Lower lobe of right lung (tissue), 2 donors: ENCODE results near the gene GDPD1. TPM values are rescaled to one million over a fixed set of nuclear protein-coding genes. Genes with fewer than 3 reads are reported as not detected.

Experiments
- ATAC-seq, 2 donors: fragments of 200-7000 bp; cut with Tn5 transposase; one replicate each; pipeline ENCODE4 v1.9.1; 2020 to 2022; ENCODE audit warnings: mild to moderate bottlenecking in 2 of 2, moderate library complexity in 2 of 2
- DNase-seq: peaks from one replicate; pipeline ENCODE4 v3.0.0-alpha.2; 2020
- H3K27ac ChIP-seq: fragments of 200-600 bp; one replicate; pipeline ENCODE4 v1.8.0; 2022
- H3K27me3 ChIP-seq: fragments of 200-600 bp; one replicate; pipeline ENCODE4 v1.8.0; 2022; ENCODE audit warnings: low read depth
- H3K36me3 ChIP-seq: fragments of 200-600 bp; one replicate; pipeline ENCODE4 v1.8.0; 2022; ENCODE audit warnings: mild to moderate bottlenecking
- H3K4me1 ChIP-seq: fragments of 200-600 bp; one replicate; pipeline ENCODE4 v1.8.0; 2022
- H3K4me3 ChIP-seq: fragments of 200-600 bp; one replicate; pipeline ENCODE4 v1.8.0; 2022; ENCODE audit warnings: mild to moderate bottlenecking
- H3K9me3 ChIP-seq: fragments of 200-600 bp; one replicate; pipeline ENCODE4 v1.8.0; 2022
- intact Hi-C: fragments of 100-400 bp; cut with DNase I; formaldehyde crosslinking; loops from one replicate; pipeline ENCODE4 v1.11.0; 2022
- total RNA-seq: library from RNA; stranded (reverse); fragmentation: NEBNext Ultra II Directional; extraction: Animal tissue kit (Norgen Biotek cat#: 25700); gene quantifications from one replicate; pipeline ENCODE4 v1.2.1, GENCODE V29; 2021
- TF ChIP-seq, protein P1 (sequence below): fragments of 200-600 bp; IDR thresholded peaks from one replicate; pipeline ENCODE4 v1.8.0; 2022; ENCODE audit warnings: antibody characterized with exemption, mild to moderate bottlenecking
- donor health status: DM: no; HTN: yes; CAD: no; lungs with severe emphysema.

The GDPD1 gene
- total RNA-seq, 1 donor from 2014 or later, result 5.3 TPM

DNA sequence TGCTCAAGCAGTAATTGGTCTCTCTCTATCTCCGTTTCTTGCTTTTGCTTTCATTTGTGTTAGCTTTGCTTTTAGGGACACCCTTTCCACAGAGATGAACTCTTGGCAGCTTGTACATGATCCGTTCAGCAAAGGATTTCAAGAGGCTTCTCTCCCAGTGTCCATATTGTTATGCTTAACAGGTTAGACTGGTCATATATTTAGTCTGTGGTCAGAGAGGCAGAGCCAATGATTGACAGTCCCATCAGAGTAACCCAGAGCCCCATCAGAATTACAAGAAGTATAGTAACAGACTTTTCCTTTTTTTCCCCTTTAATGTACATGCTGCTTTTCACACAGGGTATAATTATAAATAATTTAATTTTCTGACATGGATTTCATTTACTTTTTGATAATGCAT lies 34.4 kb downstream of the GDPD1 start:
- no peaks in the 10 kb centered on the region for H3K9me3 ChIP-seq
- DNase-seq (no peak), ATAC-seq (no peak)
- intact Hi-C loops, result no loop called here
- H3K4me3 ChIP-seq, result no peak overlapping the region
- TF ChIP-seq, protein P1, sequence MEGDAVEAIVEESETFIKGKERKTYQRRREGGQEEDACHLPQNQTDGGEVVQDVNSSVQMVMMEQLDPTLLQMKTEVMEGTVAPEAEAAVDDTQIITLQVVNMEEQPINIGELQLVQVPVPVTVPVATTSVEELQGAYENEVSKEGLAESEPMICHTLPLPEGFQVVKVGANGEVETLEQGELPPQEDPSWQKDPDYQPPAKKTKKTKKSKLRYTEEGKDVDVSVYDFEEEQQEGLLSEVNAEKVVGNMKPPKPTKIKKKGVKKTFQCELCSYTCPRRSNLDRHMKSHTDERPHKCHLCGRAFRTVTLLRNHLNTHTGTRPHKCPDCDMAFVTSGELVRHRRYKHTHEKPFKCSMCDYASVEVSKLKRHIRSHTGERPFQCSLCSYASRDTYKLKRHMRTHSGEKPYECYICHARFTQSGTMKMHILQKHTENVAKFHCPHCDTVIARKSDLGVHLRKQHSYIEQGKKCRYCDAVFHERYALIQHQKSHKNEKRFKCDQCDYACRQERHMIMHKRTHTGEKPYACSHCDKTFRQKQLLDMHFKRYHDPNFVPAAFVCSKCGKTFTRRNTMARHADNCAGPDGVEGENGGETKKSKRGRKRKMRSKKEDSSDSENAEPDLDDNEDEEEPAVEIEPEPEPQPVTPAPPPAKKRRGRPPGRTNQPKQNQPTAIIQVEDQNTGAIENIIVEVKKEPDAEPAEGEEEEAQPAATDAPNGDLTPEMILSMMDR, result no peak
- no peaks in the 10 kb centered on the region for H3K4me1 ChIP-seq
- no peak overlapping the region for H3K27ac ChIP-seq
- no peaks in the 10 kb centered on the region for H3K36me3 ChIP-seq
- no peaks in the 10 kb centered on the region for H3K27me3 ChIP-seq

DNA sequence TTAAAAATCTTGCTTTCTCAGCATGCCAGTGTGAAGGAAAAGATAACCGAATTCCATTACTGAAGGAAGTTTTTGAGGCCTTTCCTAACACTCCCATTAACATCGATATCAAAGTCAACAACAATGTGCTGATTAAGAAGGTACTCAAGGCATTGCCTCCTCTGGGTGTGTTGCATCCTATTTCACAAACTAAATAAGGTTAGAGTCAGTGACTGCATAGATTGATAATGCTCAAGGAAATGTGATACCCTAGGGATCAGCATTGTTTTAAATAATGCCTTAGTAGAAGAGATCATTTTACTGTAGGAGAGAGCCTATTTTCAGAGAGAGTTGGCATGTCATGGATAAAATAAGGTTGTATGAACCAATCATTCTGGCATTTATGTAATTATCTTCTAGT lies 36.8 kb downstream of the GDPD1 start:
- no peak overlapping the region for H3K4me3 ChIP-seq
- H3K27ac ChIP-seq, result no peak overlapping the region
- intact Hi-C loops, result no loop called here
- H3K36me3 ChIP-seq, result no peaks in the 10 kb centered on the region
- ATAC-seq (no peak), DNase-seq (no peak)
- no peaks in the 10 kb centered on the region for H3K4me1 ChIP-seq
- H3K27me3 ChIP-seq, result no peaks in the 10 kb centered on the region
- no peaks in the 10 kb centered on the region for H3K9me3 ChIP-seq
- TF ChIP-seq, protein P1, result no peak

DNA sequence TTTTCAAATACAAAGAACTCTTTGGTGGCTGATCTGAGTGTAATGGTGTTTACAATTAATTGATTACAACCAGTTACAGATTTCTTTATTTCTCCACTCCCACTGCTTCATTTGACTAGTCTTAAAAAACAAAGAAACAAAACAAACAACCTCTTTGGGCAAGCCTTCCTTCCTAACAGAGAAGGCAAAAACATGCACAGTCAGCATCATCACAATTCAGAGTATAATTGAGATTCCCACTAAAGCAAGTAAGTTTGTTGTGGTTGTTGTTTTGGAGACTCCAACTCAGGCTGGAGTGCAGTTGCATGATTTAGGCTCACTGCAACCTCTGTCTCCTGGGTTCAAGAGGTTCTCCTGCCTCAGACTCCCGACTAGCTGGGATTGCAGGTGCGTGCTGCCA lies 40.4 kb downstream of the GDPD1 start:
- no peaks in the 10 kb centered on the region for H3K4me1 ChIP-seq
- no peaks in the 10 kb centered on the region for H3K36me3 ChIP-seq
- DNase-seq, result no peak
- intact Hi-C loops, result no loop called here
- TF ChIP-seq, protein P1, result no peak
- H3K27ac ChIP-seq, result no peak overlapping the region
- H3K4me3 ChIP-seq, result no peak overlapping the region
- ATAC-seq, result no peak
- H3K9me3 ChIP-seq, result no peaks in the 10 kb centered on the region
- H3K27me3 ChIP-seq, result no peaks in the 10 kb centered on the region

DNA sequence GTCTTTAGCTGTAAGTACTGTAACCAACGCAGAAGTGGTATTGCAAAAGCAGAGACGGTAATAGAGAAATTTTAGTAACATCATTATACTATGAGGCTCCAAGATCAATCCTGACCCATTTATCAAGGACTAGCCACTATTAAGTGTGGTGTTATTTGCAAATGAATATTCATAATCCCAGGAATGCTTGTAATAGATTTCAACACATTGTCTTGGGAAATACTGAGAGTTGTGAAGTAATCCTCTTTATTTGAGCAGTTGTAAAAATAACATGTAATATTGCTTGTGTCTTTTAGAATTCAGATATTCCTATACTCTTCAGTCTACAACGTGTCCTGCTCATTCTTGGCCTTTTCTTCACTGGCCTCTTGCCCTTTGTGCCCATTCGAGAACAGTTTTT lies 46.4 kb downstream of the GDPD1 start:
- Histone ChIP-seq H3K9me3 (no peaks in the 10 kb centered on the region), H3K4me3 (no peak overlapping the region), H3K4me1 (no peaks in the 10 kb centered on the region), H3K27ac (no peak overlapping the region), H3K36me3 (no peaks in the 10 kb centered on the region), H3K27me3 (no peaks in the 10 kb centered on the region)
- intact Hi-C loops, result no loop called here
- ATAC-seq, result no peak
- TF ChIP-seq, protein P1, result no peak
- DNase-seq, result no peak

DNA sequence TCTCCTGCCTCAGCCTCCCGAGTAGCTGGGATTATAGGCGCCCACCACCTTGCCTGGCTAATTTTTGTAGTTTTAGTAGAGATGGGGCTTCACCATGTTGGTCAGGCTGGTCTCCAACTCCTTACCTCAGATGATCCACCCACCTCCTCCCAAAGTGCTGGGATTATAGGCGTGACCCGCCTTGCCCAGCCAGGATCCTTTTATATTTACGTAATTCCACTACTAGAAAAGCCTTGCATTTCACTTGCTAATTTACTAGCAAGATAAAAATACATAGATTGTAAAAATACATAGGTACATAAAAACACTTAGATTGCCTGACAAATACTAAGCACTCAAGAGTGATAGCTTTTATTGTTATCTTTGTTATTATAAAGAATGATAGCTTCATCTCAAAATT lies 47.5 kb downstream of the GDPD1 start:
- ATAC-seq (no peak), DNase-seq (no peak)
- Histone ChIP-seq H3K27ac (no peak overlapping the region), H3K4me1 (no peaks in the 10 kb centered on the region), H3K9me3 (no peaks in the 10 kb centered on the region), H3K4me3 (no peak overlapping the region), H3K36me3 (no peaks in the 10 kb centered on the region), H3K27me3 (no peaks in the 10 kb centered on the region)
- TF ChIP-seq, protein P1, result no peak
- intact Hi-C loops, result no loop called here

DNA sequence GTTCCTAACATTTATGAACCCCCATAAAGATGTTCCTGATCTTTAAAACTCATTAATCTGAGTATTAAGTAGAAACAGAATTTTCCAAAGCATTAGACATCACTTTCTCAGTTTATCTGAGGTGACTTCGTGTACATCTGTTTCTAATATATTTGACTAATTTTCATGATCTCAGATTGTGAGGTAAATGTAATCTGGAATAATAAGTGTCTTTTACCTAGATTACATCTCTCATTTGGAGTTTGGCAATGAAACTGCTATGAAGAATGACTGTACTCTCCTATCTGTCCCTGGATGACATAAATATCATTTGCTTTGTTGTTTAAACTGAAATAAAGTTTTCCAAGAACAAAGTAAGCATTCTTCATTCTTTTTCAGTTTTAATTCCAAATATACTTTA lies 55.3 kb downstream of the GDPD1 start:
- H3K36me3 ChIP-seq, result no peaks in the 10 kb centered on the region
- H3K27me3 ChIP-seq, result no peaks in the 10 kb centered on the region
- no peaks in the 10 kb centered on the region for H3K4me1 ChIP-seq
- intact Hi-C loops, result no loop called here
- DNase-seq, result no peak
- TF ChIP-seq, protein P1, result no peak
- ATAC-seq, result no peak
- H3K9me3 ChIP-seq, result no peaks in the 10 kb centered on the region
- H3K4me3 ChIP-seq, result no peak overlapping the region
- H3K27ac ChIP-seq, result no peak overlapping the region
